Measurements from ENCODE around the gene PCSK4. TPM values are rescaled to one million over a fixed set of nuclear protein-coding genes. Genes with fewer than 3 reads are reported as not detected.

PCSK4 gene
- total and polyA plus RNA-seq, 2 of the 13 experiments (the other 11 are each of a cell fraction or from before 2014, with no cell fraction given): 2.0 to 2.7 TPM

- TF ChIP-seq ZFP1 (CRISPR knock-in tag; IDR thresholded peaks at IDR 0.05): no peak
- TF ChIP-seq ZBTB38 (CRISPR knock-in tag; IDR thresholded peaks at IDR 0.05): no peak
- TF ChIP-seq ZXDC (CRISPR knock-in tag; IDR thresholded peaks at IDR 0.05): peak; percentile 50; the same call in 1 of the 2 replicates
- peak; percentile 66 for TF ChIP-seq MXD1 (CRISPR knock-in tag; IDR thresholded peaks at IDR 0.05)
- no peak for TF ChIP-seq ZNF292 (CRISPR knock-in tag; IDR thresholded peaks at IDR 0.05; ENCODE audit: borderline replicate concordance, low read depth)
- TF ChIP-seq STAG1 (CRISPR knock-in tag; IDR thresholded peaks at IDR 0.05): no peak
- TF ChIP-seq TEF (CRISPR knock-in tag; IDR thresholded peaks at IDR 0.05): peak; percentile 65; the same call in 1 of the 2 replicates
- TF ChIP-seq SYNCRIP (IDR thresholded peaks at IDR 0.05; ENCODE audit: insufficient read depth, low read depth, low read length): no peak
- peak; percentile 66; the same call in 1 of the 2 replicates for TF ChIP-seq ZNF329 (CRISPR knock-in tag; IDR thresholded peaks at IDR 0.05; ENCODE audit: low read depth)
- TF ChIP-seq REL (CRISPR knock-in tag; conservative IDR thresholded peaks at IDR 0.05): no peak
- no peak for TF ChIP-seq DMAP1 (CRISPR knock-in tag; IDR thresholded peaks at IDR 0.05)
- no peak for TF ChIP-seq ZFP36L2 (CRISPR knock-in tag; IDR thresholded peaks at IDR 0.05)
- no peak; the same call in 1 of the 2 replicates for TF ChIP-seq GLI4 (CRISPR knock-in tag; IDR thresholded peaks at IDR 0.05; ENCODE audit: borderline replicate concordance)
- peak; percentile 67 for TF ChIP-seq ZNF687 (CRISPR knock-in tag; IDR thresholded peaks at IDR 0.05)
- TF ChIP-seq ZNF143 (CRISPR knock-in tag; IDR thresholded peaks at IDR 0.05): peak; percentile 15
- TF ChIP-seq ZNF883 (CRISPR knock-in tag; IDR thresholded peaks at IDR 0.05; ENCODE audit: not compliant biosample characterization): peak; percentile 81
- no peak for TF ChIP-seq ZNF337 (CRISPR knock-in tag; IDR thresholded peaks at IDR 0.05; ENCODE audit: borderline replicate concordance, low read depth)
- TF ChIP-seq ZSCAN29 (CRISPR knock-in tag; conservative IDR thresholded peaks at IDR 0.05): no peak
- TF ChIP-seq MAX (IDR thresholded peaks at IDR 0.05): peak; percentile 82
- TF ChIP-seq TBP (CRISPR knock-in tag; IDR thresholded peaks at IDR 0.05): no peak
- TF ChIP-seq ATM (IDR thresholded peaks at IDR 0.05; ENCODE audit: borderline replicate concordance): no peak
- peak; percentile 96 for TF ChIP-seq ZNF777 (CRISPR knock-in tag; IDR thresholded peaks at IDR 0.05)
Measured at GRCh38 chr19:1491114-1491848, 1.1 kb upstream of the PCSK4 start, which contains the start of gene REEP6 (continued).

Measured in HepG2 (cell line).